ENCODE results near the gene F2RL3. TPM values are rescaled to one million over a fixed set of nuclear protein-coding genes. Genes with fewer than 3 reads are reported as not detected.

F2RL3 gene
- total RNA-seq, 5 donors from 2014 or later (not counting 1 experiment from before 2014, with no cell fraction given) = 0.15 to 0.44 (median 0.30) TPM; not detected in 2

GRCh38 chr19:16915734-16916133 is 26.9 kb downstream of the F2RL3 start:
- Histone ChIP-seq H3K4me3 (ENCODE audit: control insufficient read depth in 1 of 2, extremely low read depth in 1 of 2, low read length in 1 of 2) (no peak overlapping the region), H3K27ac (ENCODE audit: low read length) (no peak overlapping the region), H3K9me3 (peaks cover 2% of the 10 kb centered on the region), H3K27me3 (replicated peaks in 1 of 2; ENCODE audit: control insufficient read depth in 2 of 2, extremely low read depth in 1 of 2, insufficient read depth in 2 of 2, low read length in 1 of 2) (peaks cover 0 to 34% of the 10 kb centered on the region in 2 experiments), H3K36me3 (ENCODE audit: control insufficient read depth in 2 of 2, extremely low read depth in 1 of 2, insufficient read depth in 1 of 2, low read length in 1 of 2) (no peaks in the 10 kb centered on the region), H3K4me1 (ENCODE audit: control insufficient read depth in 1 of 2, extremely low read depth in 1 of 2, insufficient read depth in 2 of 2, low read length in 2 of 2) (no peaks in the 10 kb centered on the region)
- CTCF ChIA-PET = no interaction called here
- POLR2A ChIA-PET = no interaction called here
- ATAC-seq (replicated peaks in 1 of 4) = no peak
- no peaks in the 10 kb centered on the region for H3K4me1 Mint-ChIP-seq
- peaks cover 3 to 15% of the 10 kb centered on the region in 2 donors for H3K27me3 Mint-ChIP-seq
- no peaks in the 10 kb centered on the region for H3K36me3 Mint-ChIP-seq
- WGBS (ENCODE audit: insufficient coverage) = 63% methylated on average over 2 of the region's 3 CpGs
- no peak overlapping the region for H3K4me3 Mint-ChIP-seq
- no peak for DNase-seq
- no peak overlapping the region for H3K27ac Mint-ChIP-seq
- H3K9me3 Mint-ChIP-seq = peaks cover 10 to 24% (median 21%) of the 10 kb centered on the region in 3 donors

GRCh38 chr19:16917401-16917800 is 28.6 kb downstream of the F2RL3 start:
- Histone ChIP-seq H3K27me3 (replicated peaks in 1 of 2; ENCODE audit: control insufficient read depth in 2 of 2, extremely low read depth in 1 of 2, insufficient read depth in 2 of 2, low read length in 1 of 2) (peaks cover 0 to 42% of the 10 kb centered on the region in 2 experiments), H3K9me3 (peaks cover 2% of the 10 kb centered on the region), H3K27ac (ENCODE audit: low read length) (no peak overlapping the region), H3K4me3 (ENCODE audit: control insufficient read depth in 1 of 2, extremely low read depth in 1 of 2, low read length in 1 of 2) (no peak overlapping the region), H3K4me1 (ENCODE audit: control insufficient read depth in 1 of 2, extremely low read depth in 1 of 2, insufficient read depth in 2 of 2, low read length in 2 of 2) (no peaks in the 10 kb centered on the region), H3K36me3 (ENCODE audit: control insufficient read depth in 2 of 2, extremely low read depth in 1 of 2, insufficient read depth in 1 of 2, low read length in 1 of 2) (no peaks in the 10 kb centered on the region)
- H3K4me3 Mint-ChIP-seq = no peak overlapping the region
- no peak overlapping the region for H3K27ac Mint-ChIP-seq
- POLR2A ChIA-PET = no interaction called here
- WGBS (ENCODE audit: insufficient coverage) = 61% methylated on average over 3 of the region's 7 CpGs
- no peaks in the 10 kb centered on the region for H3K36me3 Mint-ChIP-seq
- DNase-seq (no peak), ATAC-seq (replicated peaks in 1 of 4) (no peak)
- peaks cover 7 to 19% (median 15%) of the 10 kb centered on the region in 3 donors for H3K9me3 Mint-ChIP-seq
- H3K4me1 Mint-ChIP-seq = no peaks in the 10 kb centered on the region
- peaks cover 6 to 16% of the 10 kb centered on the region in 2 donors for H3K27me3 Mint-ChIP-seq
- CTCF ChIA-PET = no interaction called here

DNA sequence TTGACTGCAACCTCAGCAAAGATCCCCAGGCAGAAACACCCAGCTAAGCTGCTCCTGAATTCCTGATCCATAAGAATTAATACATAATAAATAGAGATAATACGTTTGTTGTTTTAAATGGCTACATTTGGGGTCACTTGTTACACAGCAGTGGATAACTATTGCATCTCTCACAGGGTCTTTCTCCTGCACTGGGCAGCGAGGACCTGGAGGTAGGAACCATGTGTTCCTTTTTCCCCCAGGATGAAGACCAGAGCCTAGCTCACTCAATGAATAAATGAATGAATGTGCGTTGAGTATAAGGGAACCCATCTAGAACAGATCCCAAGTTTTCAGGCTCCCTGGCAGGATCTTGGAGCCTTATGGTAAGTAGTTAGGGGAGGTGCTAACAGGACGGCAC is 30.7 kb downstream of the F2RL3 start:
- Histone ChIP-seq H3K27me3 (replicated peaks in 1 of 2; ENCODE audit: control insufficient read depth in 2 of 2, extremely low read depth in 1 of 2, insufficient read depth in 2 of 2, low read length in 1 of 2) (peaks cover 0 to 39% of the 10 kb centered on the region in 2 experiments), H3K9me3 (no peaks in the 10 kb centered on the region), H3K4me3 (ENCODE audit: control insufficient read depth in 1 of 2, extremely low read depth in 1 of 2, low read length in 1 of 2) (no peak overlapping the region), H3K4me1 (ENCODE audit: control insufficient read depth in 1 of 2, extremely low read depth in 1 of 2, insufficient read depth in 2 of 2, low read length in 2 of 2) (no peaks in the 10 kb centered on the region), H3K27ac (ENCODE audit: low read length) (no peak overlapping the region), H3K36me3 (ENCODE audit: control insufficient read depth in 2 of 2, extremely low read depth in 1 of 2, insufficient read depth in 1 of 2, low read length in 1 of 2) (no peaks in the 10 kb centered on the region)
- ATAC-seq (replicated peaks in 1 of 4) (no peak), DNase-seq (no peak)
- H3K4me3 Mint-ChIP-seq = no peak overlapping the region
- ChIA-PET CTCF (no interaction called here), POLR2A (no interaction called here)
- H3K27ac Mint-ChIP-seq = no peak overlapping the region
- peaks cover 8 to 15% of the 10 kb centered on the region in 2 donors for H3K27me3 Mint-ChIP-seq
- 89% methylated on average over 1 of the region's 4 CpGs for WGBS (ENCODE audit: insufficient coverage)
- H3K4me1 Mint-ChIP-seq = no peaks in the 10 kb centered on the region
- no peaks in the 10 kb centered on the region for H3K36me3 Mint-ChIP-seq
- peaks cover 0 to 3% (median 2%) of the 10 kb centered on the region in 3 donors for H3K9me3 Mint-ChIP-seq

- Mint-ChIP-seq H3K9me3 (peaks cover 0 to 8% (median 7%) of the 10 kb centered on the region in 3 donors), H3K4me3 (no peak overlapping the region), H3K27me3 (peaks cover 8 to 15% of the 10 kb centered on the region in 2 donors), H3K36me3 (peaks cover 3% of the 10 kb centered on the region), H3K4me1 (no peaks in the 10 kb centered on the region), H3K27ac (no peak overlapping the region)
- 80% methylated on average over 7 of the region's 12 CpGs for WGBS (ENCODE audit: insufficient coverage)
- Histone ChIP-seq H3K27ac (ENCODE audit: low read length) (no peak overlapping the region), H3K9me3 (no peaks in the 10 kb centered on the region), H3K4me3 (ENCODE audit: control insufficient read depth in 1 of 2, extremely low read depth in 1 of 2, low read length in 1 of 2) (no peak overlapping the region), H3K36me3 (ENCODE audit: control insufficient read depth in 2 of 2, extremely low read depth in 1 of 2, insufficient read depth in 1 of 2, low read length in 1 of 2) (no peaks in the 10 kb centered on the region), H3K27me3 (replicated peaks in 1 of 2; ENCODE audit: control insufficient read depth in 2 of 2, extremely low read depth in 1 of 2, insufficient read depth in 2 of 2, low read length in 1 of 2) (peaks cover 0 to 25% of the 10 kb centered on the region in 2 experiments), H3K4me1 (ENCODE audit: control insufficient read depth in 1 of 2, extremely low read depth in 1 of 2, insufficient read depth in 2 of 2, low read length in 2 of 2) (no peaks in the 10 kb centered on the region)
- no peak for DNase-seq
- no peak for ATAC-seq (replicated peaks in 1 of 4)
- POLR2A ChIA-PET = no interaction called here
- CTCF ChIA-PET = no interaction called here
Measured at GRCh38 chr19:16920816-16921529, 32.2 kb downstream of the F2RL3 start.

- Mint-ChIP-seq H3K27ac (no peak overlapping the region), H3K27me3 (peaks cover 5 to 17% of the 10 kb centered on the region in 2 donors), H3K4me1 (no peaks in the 10 kb centered on the region), H3K36me3 (peaks cover 3% of the 10 kb centered on the region), H3K4me3 (no peak overlapping the region), H3K9me3 (peaks cover 6 to 14% (median 12%) of the 10 kb centered on the region in 3 donors)
- H3K36me3 ChIP-seq (ENCODE audit: control insufficient read depth in 2 of 2, extremely low read depth in 1 of 2, insufficient read depth in 1 of 2, low read length in 1 of 2) = no peaks in the 10 kb centered on the region
- no peak overlapping the region for H3K4me3 ChIP-seq (ENCODE audit: control insufficient read depth in 1 of 2, extremely low read depth in 1 of 2, low read length in 1 of 2)
- no peaks in the 10 kb centered on the region for H3K9me3 ChIP-seq
- CTCF ChIA-PET = no interaction called here
- no peak for ATAC-seq (replicated peaks in 1 of 4)
- H3K27me3 ChIP-seq (replicated peaks in 1 of 2; ENCODE audit: control insufficient read depth in 2 of 2, extremely low read depth in 1 of 2, insufficient read depth in 2 of 2, low read length in 1 of 2) = peaks cover 0 to 25% of the 10 kb centered on the region in 2 experiments
- H3K4me1 ChIP-seq (ENCODE audit: control insufficient read depth in 1 of 2, extremely low read depth in 1 of 2, insufficient read depth in 2 of 2, low read length in 2 of 2) = no peaks in the 10 kb centered on the region
- POLR2A ChIA-PET = no interaction called here
- H3K27ac ChIP-seq (ENCODE audit: low read length) = no peak overlapping the region
- WGBS (ENCODE audit: insufficient coverage) = 82% methylated on average over 21 of the region's 21 CpGs
- DNase-seq = no peak
Measured at GRCh38 chr19:16921766-16922591, 33.2 kb downstream of the F2RL3 start.

- no peak overlapping the region for H3K4me3 ChIP-seq (ENCODE audit: control insufficient read depth in 1 of 2, extremely low read depth in 1 of 2, low read length in 1 of 2)
- no peak overlapping the region for H3K27ac Mint-ChIP-seq
- H3K9me3 Mint-ChIP-seq = peaks cover 7 to 14% (median 12%) of the 10 kb centered on the region in 3 donors
- H3K27me3 Mint-ChIP-seq = peaks cover 5 to 14% of the 10 kb centered on the region in 2 donors
- H3K4me3 Mint-ChIP-seq = no peak overlapping the region
- DNase-seq (no peak), ATAC-seq (replicated peaks in 1 of 4) (no peak)
- peaks cover 0 to 23% of the 10 kb centered on the region in 2 experiments for H3K27me3 ChIP-seq (replicated peaks in 1 of 2; ENCODE audit: control insufficient read depth in 2 of 2, extremely low read depth in 1 of 2, insufficient read depth in 2 of 2, low read length in 1 of 2)
- H3K27ac ChIP-seq (ENCODE audit: low read length) = no peak overlapping the region
- WGBS (ENCODE audit: insufficient coverage) = 38% methylated on average over 1 of the region's 1 CpG
- CTCF ChIA-PET = no interaction called here
- H3K36me3 Mint-ChIP-seq = peaks cover 3% of the 10 kb centered on the region
- POLR2A ChIA-PET = no interaction called here
- no peaks in the 10 kb centered on the region for H3K36me3 ChIP-seq (ENCODE audit: control insufficient read depth in 2 of 2, extremely low read depth in 1 of 2, insufficient read depth in 1 of 2, low read length in 1 of 2)
- H3K4me1 Mint-ChIP-seq = no peaks in the 10 kb centered on the region
- no peaks in the 10 kb centered on the region for H3K4me1 ChIP-seq (ENCODE audit: control insufficient read depth in 1 of 2, extremely low read depth in 1 of 2, insufficient read depth in 2 of 2, low read length in 2 of 2)
- no peaks in the 10 kb centered on the region for H3K9me3 ChIP-seq
Measured at GRCh38 chr19:16922592-16922934, 33.8 kb downstream of the F2RL3 start.

Measured in T-cell (primary cell).